NCI-H146 treated with DMSO at 0.1 percent for 48 hours (cell line): ENCODE data around the gene CBS.
"Not testable (repeated sequence)": the region's sequence is repeated elsewhere in the genome, so short reads cannot be mapped to it uniquely, and the experiment has no call there.

Source experiments
- DNase-seq: peaks from one replicate; lab custom pipeline; 2025; ENCODE audit not compliant: unreplicated experiment; lab: John Stamatoyannopoulos, UW

The CBS gene

DNA sequence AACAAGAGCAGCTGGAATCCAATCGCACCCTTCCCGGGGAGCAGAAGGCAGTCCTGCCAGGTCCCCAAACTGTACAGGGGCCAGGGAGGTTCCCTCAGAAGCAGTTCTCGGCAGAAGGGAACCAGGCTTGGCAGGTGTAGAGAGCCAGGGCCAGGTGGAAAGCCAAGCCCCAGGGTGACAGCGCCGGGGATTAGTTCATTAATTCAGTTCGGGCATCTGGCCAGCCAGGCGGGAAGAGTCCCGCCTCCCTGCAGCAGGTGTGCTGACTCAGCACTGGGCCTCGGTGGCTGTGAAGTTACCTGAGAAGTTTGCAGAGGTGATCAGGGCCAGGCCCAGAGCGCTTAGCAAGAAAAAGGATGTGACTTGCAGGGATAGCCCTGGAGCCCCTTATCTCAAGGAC is 6.0 kb downstream of the CBS start:
- DNase-seq, result not testable (repeated sequence)

DNA sequence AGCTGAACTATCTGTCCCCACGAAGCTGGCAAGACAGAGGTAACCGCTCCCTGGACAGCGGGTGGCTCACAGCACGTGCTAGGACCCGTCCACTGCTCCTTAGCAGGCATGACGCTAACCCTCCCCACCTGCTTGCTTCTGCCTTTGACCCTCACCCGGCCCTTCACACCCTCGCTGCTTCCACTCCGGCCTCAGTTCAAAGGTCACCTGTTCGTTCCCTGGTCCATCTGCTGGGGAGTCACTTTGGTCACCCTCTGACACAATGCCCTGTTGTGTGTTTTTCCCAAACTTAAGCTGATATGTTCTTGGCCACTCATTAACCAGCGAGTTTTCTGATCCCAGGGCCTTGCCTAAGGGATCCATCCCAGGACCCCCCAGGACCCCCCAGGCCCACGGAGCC is 7.6 kb downstream of the CBS start:
- not testable (repeated sequence) for DNase-seq

DNA sequence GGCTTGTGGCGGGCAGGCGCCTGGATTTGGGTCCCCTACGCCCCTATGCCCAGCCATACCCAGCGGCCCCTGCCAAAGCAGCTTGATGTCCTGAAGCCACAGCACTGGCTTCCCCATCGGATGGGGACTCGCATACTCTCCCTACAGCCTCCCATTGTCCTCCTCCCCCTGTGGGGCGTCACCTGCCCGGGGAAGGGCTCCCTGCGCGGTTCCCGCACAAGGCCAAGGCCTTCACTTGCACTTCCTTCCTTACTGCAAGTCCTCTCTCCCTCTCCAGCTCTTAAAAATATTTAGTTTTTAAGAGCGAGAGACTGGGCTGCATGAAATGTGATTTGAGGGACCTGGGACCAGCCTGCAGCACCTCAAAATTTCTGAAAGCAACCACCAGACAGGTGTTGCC is 8.9 kb downstream of the CBS start:
- DNase-seq, result not testable (repeated sequence)

DNA sequence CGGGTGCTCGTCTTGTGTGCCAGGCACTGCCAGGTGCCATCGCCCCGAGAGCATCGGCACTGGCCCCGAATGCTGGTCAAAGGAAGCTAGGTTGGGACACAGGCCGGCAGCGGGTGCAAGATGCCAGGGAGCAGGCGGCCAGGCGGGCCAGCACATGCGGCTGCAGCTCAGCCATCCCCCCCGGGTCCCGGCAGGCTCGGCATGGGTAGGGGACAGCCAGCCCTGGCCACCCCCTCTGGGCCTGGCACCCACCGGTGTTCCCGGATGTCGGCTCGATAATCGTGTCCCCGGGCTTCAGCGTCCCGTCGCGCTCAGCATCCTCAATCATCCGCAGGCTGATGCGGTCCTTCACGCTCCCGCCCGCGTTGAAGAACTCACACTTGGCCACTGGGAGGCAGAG is 9.6 kb downstream of the CBS start:
- DNase-seq, result not testable (repeated sequence)

DNA sequence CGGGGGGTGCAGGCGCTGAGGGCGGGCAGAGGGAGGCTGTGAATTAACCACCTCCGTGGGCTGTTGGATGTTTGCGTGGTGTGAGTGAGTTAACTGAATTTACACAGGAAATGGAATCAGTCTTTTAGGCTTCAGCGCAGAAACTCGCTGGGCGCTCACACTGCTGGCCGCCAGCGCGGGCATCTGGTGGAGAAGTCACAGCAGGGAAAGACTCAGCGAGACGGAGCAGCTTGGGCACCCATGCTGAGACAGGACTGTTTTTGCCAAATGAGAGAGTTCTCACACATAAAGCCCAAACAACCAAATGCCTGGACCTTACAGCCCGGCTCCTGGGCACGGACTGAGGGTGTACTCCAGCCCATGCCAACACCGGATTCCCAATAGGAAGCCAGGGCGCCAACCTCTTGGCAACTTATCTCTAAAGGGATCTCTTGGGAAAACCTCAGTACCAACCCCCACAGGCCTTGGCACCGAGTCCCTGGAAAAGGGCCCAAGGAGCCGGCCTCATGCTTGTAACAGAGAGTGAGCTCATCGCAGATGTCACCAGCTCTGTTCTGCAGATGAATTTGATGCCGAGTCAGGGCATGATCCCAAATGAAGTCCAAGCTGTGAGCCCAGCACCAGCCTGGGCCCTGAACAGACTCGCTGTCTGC is 11.2 kb downstream of the CBS start:
- not testable (repeated sequence) for DNase-seq

DNA sequence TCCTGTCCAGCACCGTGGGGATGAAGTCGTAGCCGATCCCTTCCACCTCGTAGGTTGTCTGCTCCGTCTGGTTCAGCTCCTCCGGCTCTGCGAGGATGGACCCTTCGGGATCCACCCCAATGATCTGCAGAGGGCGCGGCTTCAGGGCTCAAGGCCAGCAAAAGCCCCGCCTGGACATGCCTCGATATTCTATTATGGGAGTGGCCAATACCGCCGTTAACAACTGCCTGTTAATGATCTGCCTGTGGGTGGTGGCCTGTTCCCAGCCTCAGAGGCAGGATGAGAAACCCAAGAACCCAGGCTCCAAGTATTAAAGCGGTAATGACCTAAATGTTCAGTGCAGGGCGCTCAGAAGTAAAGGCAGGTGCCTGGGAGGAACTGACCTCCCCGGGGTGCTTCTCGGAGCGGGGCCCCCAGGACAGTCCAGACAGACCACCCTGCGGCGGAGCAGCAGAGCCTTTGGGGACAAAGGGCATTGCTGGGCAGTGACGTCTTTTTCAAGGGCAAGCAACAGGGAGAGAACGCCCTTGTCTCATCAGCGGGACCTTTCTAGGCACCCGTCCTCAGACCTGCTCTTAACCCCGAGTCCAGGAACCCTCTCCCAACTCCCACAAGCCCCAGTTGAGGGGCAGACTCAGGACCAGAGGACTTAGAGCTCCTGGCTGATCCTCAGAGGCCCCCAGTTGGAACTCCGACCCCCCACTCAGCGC is 12.5 kb downstream of the CBS start:
- not testable (repeated sequence) for DNase-seq

DNA sequence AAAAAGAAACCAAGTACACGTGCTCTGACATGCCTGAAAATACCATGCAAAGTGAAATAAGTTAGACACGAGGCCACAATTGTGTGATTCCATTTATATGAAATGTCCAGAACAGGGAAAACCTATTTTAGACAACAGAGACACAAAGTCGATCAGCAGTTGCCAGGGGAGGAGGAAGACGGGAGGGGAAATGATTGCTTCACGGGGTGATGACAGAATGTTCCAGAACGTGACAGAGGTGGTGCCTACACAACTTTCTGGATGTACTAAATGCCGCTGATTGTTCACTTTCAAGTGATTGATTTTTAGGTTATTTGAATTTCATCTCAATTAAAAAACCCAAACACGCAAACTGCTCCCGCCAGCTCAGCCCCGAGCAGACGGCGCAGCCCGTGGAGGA is 22.5 kb downstream of the CBS start:
- DNase-seq, result not testable (repeated sequence)

DNA sequence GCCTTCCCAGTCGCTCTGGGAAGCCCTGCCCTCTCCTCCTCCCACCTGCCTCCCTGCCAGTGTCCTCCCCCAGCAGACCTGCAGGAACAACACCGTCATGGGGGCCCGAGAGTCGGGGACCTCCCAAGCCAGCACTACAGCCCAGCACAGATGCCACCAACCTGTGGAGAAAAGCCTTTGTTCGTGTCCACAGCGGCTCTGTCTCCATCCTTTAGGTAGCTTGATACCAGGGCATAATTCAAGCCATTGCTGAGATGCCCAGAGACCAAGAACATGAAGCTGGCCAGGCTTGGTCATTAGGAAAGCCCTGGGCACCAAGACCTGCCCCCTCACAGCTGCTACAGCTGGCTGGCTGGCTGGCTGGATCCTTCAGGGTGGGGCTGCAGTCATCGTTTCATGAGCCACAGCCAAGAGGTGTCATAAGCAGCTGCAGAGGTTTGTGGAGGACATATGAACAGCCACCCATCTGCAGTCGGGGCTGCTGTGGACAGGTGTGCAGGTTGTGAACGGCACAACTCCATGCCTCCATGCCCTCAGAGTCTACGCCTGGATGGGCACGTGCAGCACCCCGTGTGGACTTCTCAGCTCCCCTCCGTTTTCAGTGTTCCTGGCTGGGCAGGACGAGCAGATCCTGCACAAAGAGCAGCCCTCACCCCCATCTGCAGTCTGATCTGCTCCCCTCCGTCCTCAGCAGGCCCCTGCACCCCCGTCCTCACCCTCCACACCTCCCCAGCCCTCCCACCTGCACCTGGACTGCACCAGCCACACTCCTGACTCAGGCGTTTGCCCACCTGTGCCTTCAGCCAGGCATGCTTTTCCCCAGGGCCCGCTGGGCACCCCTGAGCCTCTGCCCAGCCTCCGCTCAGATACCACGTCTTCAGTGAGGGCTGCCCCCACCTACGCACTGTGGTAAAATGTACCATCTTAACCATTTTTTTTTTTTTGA is 29.5 kb downstream of the CBS start:
- DNase-seq, result not testable (repeated sequence)

DNA sequence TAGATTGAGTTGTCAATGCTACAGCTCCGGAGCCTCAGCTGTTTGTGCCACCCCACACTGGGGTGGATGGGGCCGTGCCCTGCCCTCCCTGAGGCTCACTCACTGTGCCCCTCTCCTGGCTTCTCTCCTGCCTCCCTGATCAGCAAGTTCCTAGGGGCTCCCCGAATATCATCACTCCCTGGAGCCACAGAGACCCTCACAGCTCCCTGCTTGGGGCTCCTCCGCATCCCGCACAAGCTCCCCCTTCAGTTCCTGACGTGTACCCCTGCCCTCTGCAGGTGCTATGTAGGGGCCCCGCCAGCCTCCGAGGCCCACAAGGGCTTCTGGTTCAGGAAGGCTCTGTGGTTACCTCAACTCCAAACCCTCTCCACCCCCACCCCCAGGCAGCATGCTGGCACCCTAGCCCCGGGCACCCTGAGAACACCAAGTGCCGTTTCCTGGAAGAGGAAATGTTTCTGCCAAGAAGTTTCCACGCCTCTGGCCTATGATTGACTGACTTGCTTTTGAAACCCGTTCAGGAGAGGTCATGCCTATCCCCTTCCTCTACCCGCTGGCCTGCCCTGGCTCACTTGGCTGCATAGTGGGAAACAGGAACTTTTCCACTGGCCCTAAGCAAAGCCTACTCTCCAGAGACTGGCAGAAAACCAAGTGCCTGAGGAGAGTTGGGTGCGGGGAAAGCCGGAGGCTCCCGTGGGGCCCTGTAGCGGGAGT is 30.3 kb downstream of the CBS start:
- not testable (repeated sequence) for DNase-seq

DNA sequence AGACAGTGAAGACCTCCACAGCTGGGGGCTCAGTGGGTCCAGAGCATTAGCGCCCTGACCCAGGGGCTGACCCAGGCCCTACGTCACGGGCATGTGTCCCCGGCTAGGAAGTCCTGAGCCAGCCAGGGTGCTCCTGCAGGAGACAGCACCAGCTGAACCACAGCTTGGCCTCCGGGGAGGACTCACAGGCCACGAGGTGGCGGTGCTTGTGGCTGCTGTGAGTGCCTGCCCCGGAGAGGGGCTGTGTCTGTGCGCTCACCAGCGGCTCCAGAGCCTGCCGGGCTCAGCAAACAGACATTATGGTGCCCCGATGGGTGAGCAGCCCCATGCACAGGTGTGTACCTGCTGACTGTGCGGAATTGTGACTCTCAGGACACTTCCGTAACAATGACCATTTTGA is 31.1 kb downstream of the CBS start:
- DNase-seq, result not testable (repeated sequence)

DNA sequence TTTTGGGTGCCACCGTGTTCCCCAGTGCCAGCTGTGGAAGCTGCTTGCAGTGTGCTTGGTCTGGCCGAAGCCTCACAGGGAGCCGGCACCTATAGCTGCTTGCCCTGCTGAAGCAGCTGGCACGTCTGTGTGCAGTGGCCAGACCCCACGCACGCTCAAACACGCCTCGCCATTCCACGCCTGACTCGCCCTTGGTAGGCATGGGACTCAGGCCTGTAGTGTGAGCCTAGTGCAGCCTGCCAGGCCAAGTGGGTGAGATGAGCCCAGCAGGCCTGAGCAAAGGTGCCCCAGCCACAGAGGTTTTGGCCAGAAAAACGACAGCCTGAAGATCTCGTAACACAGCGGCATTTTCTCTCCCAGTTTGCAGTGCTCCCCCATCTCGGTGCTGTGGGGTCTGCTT is 32.3 kb downstream of the CBS start:
- not testable (repeated sequence) for DNase-seq

DNA sequence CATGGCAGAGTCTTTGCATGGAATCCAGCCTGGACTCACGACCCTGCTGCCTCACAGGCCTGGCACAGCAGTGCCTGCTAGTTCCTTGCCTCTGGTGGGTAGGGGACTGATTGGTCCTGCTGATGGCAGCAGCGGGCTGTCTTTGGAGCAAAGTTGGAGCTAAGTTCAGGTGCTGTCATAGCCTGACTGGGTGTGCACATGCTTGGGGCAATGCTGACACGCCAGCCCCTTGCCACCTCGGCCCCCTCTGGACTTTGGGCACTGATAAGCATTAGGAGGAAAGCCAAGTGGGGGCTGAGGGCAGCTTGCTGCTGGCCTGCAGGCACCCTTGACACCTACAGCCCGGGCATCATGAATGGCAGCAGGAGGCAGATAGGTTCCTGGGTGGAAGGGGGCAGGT is 33.5 kb downstream of the CBS start:
- DNase-seq, result not testable (repeated sequence)

DNA sequence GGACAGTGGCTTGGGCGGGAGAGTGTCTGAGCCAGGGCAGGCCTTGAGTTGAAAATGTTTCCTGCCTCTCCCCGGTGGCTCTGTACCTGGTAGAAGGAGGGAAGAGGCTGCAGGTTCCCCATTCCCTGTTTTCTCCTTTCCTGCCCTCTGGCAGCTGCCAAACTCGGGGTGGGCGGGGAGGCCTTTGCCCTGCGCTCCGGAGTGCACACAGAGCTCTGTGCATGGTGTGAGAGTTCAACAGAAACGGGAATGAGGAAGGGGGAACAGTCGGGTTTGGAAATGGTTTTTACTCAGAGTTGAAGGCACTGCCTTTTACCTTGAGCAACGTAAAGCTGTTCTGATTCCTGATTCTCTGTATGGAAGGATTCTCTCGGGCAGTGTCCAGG is 37.0 kb downstream of the CBS start:
- not testable (repeated sequence) for DNase-seq

DNA sequence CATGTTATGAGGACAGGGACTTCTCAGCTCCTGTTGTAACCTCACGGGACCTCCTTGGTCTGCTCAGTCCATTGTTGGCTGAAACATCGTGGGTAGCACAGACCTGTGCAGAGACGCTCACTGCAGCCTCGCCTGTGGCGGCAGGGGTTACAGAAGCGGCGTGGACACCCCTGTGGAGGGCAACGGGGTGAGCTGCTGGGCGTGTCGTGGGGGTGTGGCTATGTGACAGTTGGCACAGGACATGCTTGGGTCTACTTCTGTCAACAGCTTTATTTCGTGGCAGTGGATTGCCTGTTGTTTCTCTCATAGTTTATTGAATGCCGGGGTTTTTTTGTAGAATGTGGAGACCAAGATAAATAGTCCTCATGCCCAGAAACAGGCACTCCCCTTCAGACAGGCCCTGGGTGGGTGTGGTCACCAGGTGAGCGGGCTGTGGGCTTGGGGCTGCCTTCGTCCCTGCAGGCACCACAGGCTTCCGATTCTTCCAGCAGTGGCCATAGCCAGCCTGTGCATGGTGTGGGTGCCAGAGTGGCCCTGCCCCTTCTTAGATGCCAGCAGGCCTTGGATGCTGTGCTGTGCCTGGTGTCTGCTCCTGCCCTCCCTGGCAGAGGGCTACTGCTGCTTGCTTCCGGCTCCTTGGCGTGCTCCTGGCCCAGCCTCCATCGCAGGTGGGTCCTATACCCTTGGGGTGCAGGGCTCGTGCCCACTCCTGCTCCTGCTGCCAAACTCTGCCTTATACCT is 37.5 kb downstream of the CBS start:
- DNase-seq, result not testable (repeated sequence)

DNA sequence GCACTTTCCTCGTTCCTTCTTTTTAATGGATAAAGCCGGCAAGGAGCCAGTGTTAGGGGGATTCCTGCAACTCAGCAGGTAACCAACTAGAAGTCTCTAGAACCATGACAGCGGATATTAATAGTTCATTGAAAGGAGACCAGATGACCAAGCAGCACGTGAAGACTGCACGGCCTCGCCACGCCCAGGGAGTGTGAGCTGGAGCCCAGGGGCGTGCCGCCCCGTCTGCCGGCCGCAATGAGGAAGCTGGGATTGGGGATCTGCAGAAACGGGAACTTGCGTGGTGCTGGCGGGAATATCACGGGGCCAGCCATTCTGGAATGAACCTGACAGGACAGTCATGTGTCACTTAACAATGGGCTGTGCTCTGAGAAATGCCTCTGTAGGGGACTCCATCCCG is 38.7 kb downstream of the CBS start:
- not testable (repeated sequence) for DNase-seq

DNA sequence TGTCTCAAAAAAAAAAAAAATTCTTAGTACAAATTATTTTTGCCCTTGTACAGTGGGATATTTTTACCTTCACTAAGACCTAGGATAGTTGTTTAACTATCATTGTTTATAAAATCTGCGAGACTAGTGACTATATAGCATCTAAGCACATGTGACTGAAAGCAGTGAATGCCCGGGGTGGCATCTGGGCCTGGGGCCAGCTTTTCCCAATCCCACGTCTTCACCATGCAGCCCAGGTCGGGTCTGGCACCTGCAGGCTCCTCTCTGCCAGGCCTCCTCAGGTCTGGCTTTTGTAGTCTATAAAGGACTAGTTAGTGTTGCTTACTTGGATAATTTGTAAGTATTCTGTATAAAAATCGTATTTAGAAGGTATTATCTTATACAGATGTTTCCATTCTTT is 40.8 kb downstream of the CBS start:
- no peak for DNase-seq

DNA sequence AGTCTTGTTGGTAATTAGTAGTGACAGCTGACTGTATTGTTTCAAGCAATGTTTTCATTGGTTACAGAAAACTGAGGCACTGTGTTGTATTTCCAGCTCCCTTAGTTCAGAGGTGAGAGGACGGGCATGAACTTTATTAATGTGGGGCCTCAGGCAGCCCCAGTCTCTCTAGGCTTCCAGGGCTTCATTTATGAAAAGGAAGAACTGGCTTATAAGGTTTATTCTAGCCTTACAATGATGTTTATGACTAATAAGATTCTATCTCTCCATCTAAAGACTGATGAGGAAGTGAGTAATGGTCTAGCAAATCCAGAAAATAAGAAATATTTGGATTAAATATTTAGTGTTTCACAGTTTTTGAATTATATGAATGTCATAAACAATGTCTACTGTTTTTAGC is 41.5 kb downstream of the CBS start:
- DNase-seq, result no peak

DNA sequence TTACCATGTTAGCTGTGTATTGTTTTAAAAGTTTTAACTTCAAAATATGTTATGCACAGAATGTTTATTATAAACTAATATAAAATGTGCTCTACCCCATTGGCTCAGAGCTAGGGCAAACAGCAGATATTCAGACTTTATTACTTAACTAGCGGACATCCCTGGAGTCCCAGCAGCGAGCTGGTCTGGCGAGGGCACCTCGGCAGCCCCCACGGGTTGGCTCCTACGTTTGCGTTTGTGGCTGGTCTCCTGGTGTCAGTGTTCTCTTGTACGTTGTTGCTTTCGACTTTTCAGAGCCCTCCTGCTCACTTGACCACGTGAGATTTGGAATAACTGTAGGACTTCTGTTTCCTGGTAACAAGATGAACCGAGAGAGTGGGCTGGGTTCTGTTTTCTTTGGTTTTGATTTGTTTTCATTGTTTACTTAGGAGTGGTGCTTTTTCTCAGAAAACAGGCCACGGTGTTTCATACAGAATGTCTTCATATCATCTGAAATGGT is 44.5 kb downstream of the CBS start:
- no peak for DNase-seq

DNA sequence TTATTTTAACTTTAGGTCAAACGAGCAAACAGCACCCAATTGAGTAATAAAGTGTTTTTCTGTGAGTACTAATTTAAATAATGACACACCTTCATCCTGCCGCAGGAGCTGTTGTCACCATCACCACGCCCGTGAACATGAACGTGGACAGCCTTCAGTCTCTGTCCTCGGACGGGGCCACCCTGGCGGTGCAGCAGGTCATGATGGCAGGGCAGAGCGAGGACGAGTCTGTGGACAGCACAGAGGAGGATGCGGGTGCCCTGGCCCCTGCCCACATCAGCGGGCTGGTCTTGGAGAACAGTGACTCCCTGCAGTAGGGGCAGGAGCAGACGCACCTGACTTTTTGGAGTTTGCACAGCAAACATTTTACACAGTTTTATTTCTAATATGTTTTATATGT is 45.9 kb downstream of the CBS start:
- DNase-seq, result no peak
